HCT116 (cell line): ENCODE data around the gene CTIF. TPM values are rescaled to one million over a fixed set of nuclear protein-coding genes. Genes with fewer than 3 reads are reported as not detected.

Experiments used
- ATAC-seq: fragments of 200-7000 bp; cut with Tn5 transposase; 2 replicates; pipeline ENCODE4 v1.9.1; 2020; ENCODE audit warnings: mild to moderate bottlenecking, moderate library complexity
- BruUV-seq: library from RNA; stranded (reverse); fragments of 400-500 nt; replicated peaks from 2 replicates; lab custom pipeline; 2021; lab: Mats Ljungman, UMichigan
- CTCF ChIA-PET: fragments of 300-600 bp; sonication (Branson Sonifier 250); formaldehyde crosslinking; loops from one replicate; lab custom pipeline; 2021; ENCODE audit warnings: antibody characterized with exemption; lab: Charles Lee
- POLR2A ChIA-PET: fragments of 300-600, 350-600 bp; sonication (Branson Sonifier 250); formaldehyde crosslinking; loops from one replicate; lab custom pipeline; 2021; ENCODE audit warnings: antibody characterized with exemption; lab: Charles Lee
- RAD21 ChIA-PET, 2 experiments: fragments of 300-600 bp; sonication (Branson Sonifier 250); formaldehyde crosslinking; loops; one replicate each; lab custom pipeline; 2023; ENCODE audit warnings: low total read pairs in 2 of 2; ENCODE audit not compliant: uncharacterized antibody in 2 of 2, unreplicated experiment in 2 of 2, low non-redundant PET in 1 of 2; lab: Charles Lee
- DNase-seq: peaks from one replicate; pipeline ENCODE4 v3.0.0-alpha.2; 2010; ENCODE audit warnings: low read depth, low spot score
- H2AFZ ChIP-seq: fragments of 200-600 bp; shearing (Covaris generic), sonication (generic); 2 replicates; pipeline ENCODE4 v1.6.1; 2017; ENCODE audit warnings: low read depth, mixed run types, mixed read lengths, antibody characterized with exemption, low read length; ENCODE audit not compliant: poor library complexity, severe bottlenecking
- H3K27ac ChIP-seq: 2 replicates; pipeline ENCODE4 v1.5.1; 2012; ENCODE audit warnings: low read depth, low read length
- H3K27me3 ChIP-seq: fragments of 200-600 bp; sonication (generic); 2 replicates; pipeline ENCODE4 v1.6.1; 2016; ENCODE audit warnings: mixed run types, low read length, mixed read lengths; ENCODE audit not compliant: insufficient read depth
- H3K36me3 ChIP-seq, 2 experiments: fragments of 200-500 bp in 1 of 2; fragments of 200-600 bp in 1 of 2; sonication (Bioruptor generic) in 1 of 2; sonication (generic) in 1 of 2; 2 replicates each; pipeline versions ENCODE4 v1.5.1 to v1.6.1; 2014 to 2016; ENCODE audit warnings: low read length in 2 of 2, inconsistent platforms in 1 of 2, mixed read lengths in 1 of 2, mixed run types in 1 of 2; ENCODE audit not compliant: insufficient read depth in 2 of 2, control insufficient read depth in 1 of 2
- H3K4me1 ChIP-seq, 2 experiments: fragments of 200-600 bp in 1 of 2; sonication (generic) in 1 of 2; 2 replicates each; pipeline versions ENCODE4 v1.5.1 to v1.6.1; 2012 to 2017; ENCODE audit warnings: low read length in 2 of 2, inconsistent platforms in 1 of 2, mild to moderate bottlenecking in 1 of 2, mixed read lengths in 1 of 2, mixed run types in 1 of 2, moderate library complexity in 1 of 2; ENCODE audit not compliant: insufficient read depth in 2 of 2, control insufficient read depth in 1 of 2
- H3K4me2 ChIP-seq: fragments of 200-600 bp; sonication (generic); 2 replicates; pipeline ENCODE4 v1.6.1; 2017; ENCODE audit warnings: mixed run types, low read length, mixed read lengths
- H3K4me3 ChIP-seq, 2 experiments: fragments of 200-600 bp in 1 of 2; sonication (generic) in 1 of 2; replicated peaks in 1 of 2; 2 replicates each; pipeline ENCODE4 v1.5.1; 2011 to 2016; ENCODE audit warnings: low read length in 2 of 2, control low read depth in 1 of 2, low read depth in 1 of 2, mild to moderate bottlenecking in 1 of 2, mixed read lengths in 1 of 2, mixed run types in 1 of 2
- H3K79me2 ChIP-seq: fragments of 200-600 bp; sonication (generic); 2 replicates; pipeline ENCODE4 v1.6.1; 2017; ENCODE audit warnings: mild to moderate bottlenecking, mixed run types, low read length, moderate library complexity, mixed read lengths; ENCODE audit not compliant: insufficient read depth
- H3K9ac ChIP-seq: fragments of 200-600 bp; sonication (generic); 2 replicates; pipeline ENCODE4 v1.6.1; 2016; ENCODE audit warnings: low read length, mixed read lengths
- H3K9me2 ChIP-seq: fragments of 200-600 bp; sonication (generic), shearing (Covaris generic); 2 replicates; pipeline ENCODE4 v1.6.1; 2017; ENCODE audit warnings: mixed run types, mild to moderate bottlenecking, moderate library complexity; ENCODE audit not compliant: insufficient read depth
- H3K9me3 ChIP-seq, 2 experiments: fragments of 200-500 bp in 1 of 2; fragments of 200-600 bp in 1 of 2; sonication (Bioruptor generic) in 1 of 2; sonication (generic) in 1 of 2; 2 replicates each; pipeline ENCODE4 v1.6.1; 2014 to 2017; ENCODE audit warnings: low read length in 2 of 2, mixed read lengths in 2 of 2, inconsistent platforms in 1 of 2, low read depth in 1 of 2, mild to moderate bottlenecking in 1 of 2, mixed run types in 1 of 2, moderate library complexity in 1 of 2; ENCODE audit not compliant: control insufficient read depth in 1 of 2, insufficient read depth in 1 of 2
- H4K20me1 ChIP-seq: fragments of 200-600 bp; sonication (generic), shearing (Covaris generic); 2 replicates; pipeline ENCODE4 v1.6.1; 2017; ENCODE audit warnings: mixed run types, mild to moderate bottlenecking, moderate library complexity; ENCODE audit not compliant: insufficient read depth
- CEBPB ChIP-seq: IDR thresholded peaks from 2 replicates; pipeline ENCODE4 v1.6.1; 2012; ENCODE audit warnings: low read depth
- EGR1 ChIP-seq: IDR thresholded peaks from 2 replicates; pipeline ENCODE4 v1.6.1; 2012; ENCODE audit warnings: low read depth
- ELF1 ChIP-seq: IDR thresholded peaks from 2 replicates; pipeline ENCODE4 v1.6.1; 2012; ENCODE audit warnings: low read depth, borderline replicate concordance
- EZH2 ChIP-seq: fragments of 200-600 bp; sonication (generic); IDR thresholded peaks from 2 replicates; pipeline ENCODE4 v1.6.1; 2017; ENCODE audit warnings: antibody characterized with exemption, mixed run types
- EZH2phosphoT487 ChIP-seq: fragments of 200-600 bp; IDR thresholded peaks from 2 replicates; pipeline ENCODE4 v1.6.1; 2018; ENCODE audit warnings: antibody characterized with exemption, borderline replicate concordance
- FOSL1 ChIP-seq: IDR thresholded peaks from 2 replicates; pipeline ENCODE4 v1.6.1; 2012; ENCODE audit warnings: low read depth
- POLR2A ChIP-seq: IDR thresholded peaks from 2 replicates; pipeline ENCODE4 v1.7.0; 2011; ENCODE audit warnings: borderline replicate concordance; ENCODE audit not compliant: insufficient read depth, insufficient read length; ENCODE audit errors: extremely low read depth
- POLR2AphosphoS5 ChIP-seq: IDR thresholded peaks from 2 replicates; pipeline ENCODE4 v1.6.1; 2011; ENCODE audit warnings: mild to moderate bottlenecking, low read depth, low read length, moderate library complexity
- RAD21 ChIP-seq: IDR thresholded peaks from 2 replicates; pipeline ENCODE4 v1.6.1; 2012; ENCODE audit warnings: low read depth, mild to moderate bottlenecking
- SIN3A ChIP-seq: IDR thresholded peaks from 2 replicates; pipeline ENCODE4 v1.6.1; 2012; ENCODE audit warnings: low read depth
- TCF7L2 ChIP-seq: IDR thresholded peaks from 2 replicates; pipeline ENCODE4 v1.7.0; 2011; ENCODE audit warnings: borderline replicate concordance, inconsistent platforms; ENCODE audit not compliant: insufficient read depth, insufficient read length; ENCODE audit errors: extremely low read depth
- YY1 ChIP-seq: IDR thresholded peaks from 2 replicates; pipeline ENCODE4 v1.6.1; 2011; ENCODE audit warnings: low read length, low read depth, moderate library complexity, mild to moderate bottlenecking; ENCODE audit not compliant: insufficient replicate concordance; ENCODE audit errors: extremely low read depth
- ZFX ChIP-seq: fragments of 450-650 bp; IDR thresholded peaks from 2 replicates; pipeline ENCODE4 v1.6.1; 2017
- ZNF274 ChIP-seq: fragments of 200-500 bp; sonication (Bioruptor generic); IDR thresholded peaks from 2 replicates; pipeline ENCODE4 v1.6.1; 2014; ENCODE audit warnings: mild to moderate bottlenecking, low read depth, low read length, inconsistent platforms
- intact Hi-C: fragments of 100-400 bp; cut with micrococcal nuclease; formaldehyde crosslinking; loops from 2 replicates; pipeline ENCODE4 v1.10.0; 2022
- total RNA-seq: library from RNA; stranded (reverse); gene quantifications from one replicate; pipeline ENCODE4 v1.2.1, GENCODE V29; 2021; ENCODE audit not compliant: unreplicated experiment
- TF ChIP-seq, protein P1 (sequence below), 3 experiments: fragments of 200-600 bp in 1 of 3; sonication (generic) in 1 of 3; IDR thresholded peaks in 2 of 3; conservative IDR thresholded peaks in 1 of 3; 2 replicates each; pipeline ENCODE4 v1.5.1; 2012 to 2017; ENCODE audit warnings: low read depth in 2 of 3, low read length in 2 of 3, antibody characterized with exemption in 1 of 3, borderline replicate concordance in 1 of 3, control low read depth in 1 of 3, mild to moderate bottlenecking in 1 of 3, mixed read lengths in 1 of 3, mixed run types in 1 of 3, moderate library complexity in 1 of 3; ENCODE audit not compliant: insufficient read depth in 1 of 3
- TF ChIP-seq, protein P2 (sequence below): IDR thresholded peaks from 2 replicates; pipeline ENCODE4 v1.6.1; 2012
- TF ChIP-seq, protein P3 (sequence below): IDR thresholded peaks from 2 replicates; pipeline ENCODE4 v1.6.1; 2012
- TF ChIP-seq, protein P4 (sequence below): IDR thresholded peaks from 2 replicates; pipeline ENCODE4 v1.6.1; 2011; ENCODE audit warnings: mild to moderate bottlenecking, low read length, moderate library complexity; ENCODE audit not compliant: insufficient replicate concordance; ENCODE audit errors: extremely low read depth

CTIF gene
- total RNA-seq, 1 experiment from 2014 or later = 19.7 TPM

DNA sequence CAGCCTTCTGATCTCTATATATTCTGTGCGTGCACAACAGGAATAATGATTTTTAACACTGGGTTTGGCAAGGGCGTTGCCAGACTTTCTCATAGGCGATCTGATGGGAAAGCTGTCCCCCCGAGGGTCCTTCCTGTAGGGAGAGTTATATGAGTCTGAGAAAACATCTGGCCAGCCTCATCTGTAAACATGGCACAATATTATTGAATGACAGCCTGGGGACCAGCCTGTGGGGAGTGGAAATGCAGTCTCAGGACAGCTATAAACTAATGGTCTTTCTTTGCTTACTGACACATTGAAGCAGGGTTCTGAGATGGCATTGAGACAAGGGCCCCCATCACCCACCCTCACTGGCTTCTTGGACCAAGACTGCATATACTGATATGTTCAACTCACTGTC, 62.5 kb downstream of the CTIF start:
- no peaks in the 10 kb centered on the region for H3K79me2 ChIP-seq
- CTCF ChIA-PET = no interaction called here
- no peaks in the 10 kb centered on the region for H3K27me3 ChIP-seq
- no peak overlapping the region for H3K9ac ChIP-seq
- ATAC-seq (no peak), DNase-seq (no peak)
- no peak overlapping the region for H3K4me2 ChIP-seq
- TF ChIP-seq EGR1 (no peak), EZH2 (no peak), SIN3A (no peak), TCF7L2 (no peak), RAD21 (no peak), EZH2phosphoT487 (no peak), CEBPB (no peak), ELF1 (no peak), ZNF274 (no peak), FOSL1 (no peak), POLR2AphosphoS5 (no peak), YY1 (no peak), POLR2A (no peak), ZFX (no peak)
- TF ChIP-seq, protein P1, sequence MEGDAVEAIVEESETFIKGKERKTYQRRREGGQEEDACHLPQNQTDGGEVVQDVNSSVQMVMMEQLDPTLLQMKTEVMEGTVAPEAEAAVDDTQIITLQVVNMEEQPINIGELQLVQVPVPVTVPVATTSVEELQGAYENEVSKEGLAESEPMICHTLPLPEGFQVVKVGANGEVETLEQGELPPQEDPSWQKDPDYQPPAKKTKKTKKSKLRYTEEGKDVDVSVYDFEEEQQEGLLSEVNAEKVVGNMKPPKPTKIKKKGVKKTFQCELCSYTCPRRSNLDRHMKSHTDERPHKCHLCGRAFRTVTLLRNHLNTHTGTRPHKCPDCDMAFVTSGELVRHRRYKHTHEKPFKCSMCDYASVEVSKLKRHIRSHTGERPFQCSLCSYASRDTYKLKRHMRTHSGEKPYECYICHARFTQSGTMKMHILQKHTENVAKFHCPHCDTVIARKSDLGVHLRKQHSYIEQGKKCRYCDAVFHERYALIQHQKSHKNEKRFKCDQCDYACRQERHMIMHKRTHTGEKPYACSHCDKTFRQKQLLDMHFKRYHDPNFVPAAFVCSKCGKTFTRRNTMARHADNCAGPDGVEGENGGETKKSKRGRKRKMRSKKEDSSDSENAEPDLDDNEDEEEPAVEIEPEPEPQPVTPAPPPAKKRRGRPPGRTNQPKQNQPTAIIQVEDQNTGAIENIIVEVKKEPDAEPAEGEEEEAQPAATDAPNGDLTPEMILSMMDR (IDR thresholded peaks at IDR 0.05 in 2 of 3, conservative IDR thresholded peaks at IDR 0.05 in 1 of 3; ENCODE audit: borderline replicate concordance in 1 of 3, insufficient read depth in 1 of 3, low read depth in 2 of 3, low read length in 2 of 3) = no peak
- TF ChIP-seq, protein P2, sequence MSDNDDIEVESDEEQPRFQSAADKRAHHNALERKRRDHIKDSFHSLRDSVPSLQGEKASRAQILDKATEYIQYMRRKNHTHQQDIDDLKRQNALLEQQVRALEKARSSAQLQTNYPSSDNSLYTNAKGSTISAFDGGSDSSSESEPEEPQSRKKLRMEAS = no peak
- TF ChIP-seq, protein P3, sequence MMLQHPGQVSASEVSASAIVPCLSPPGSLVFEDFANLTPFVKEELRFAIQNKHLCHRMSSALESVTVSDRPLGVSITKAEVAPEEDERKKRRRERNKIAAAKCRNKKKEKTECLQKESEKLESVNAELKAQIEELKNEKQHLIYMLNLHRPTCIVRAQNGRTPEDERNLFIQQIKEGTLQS = no peak
- TF ChIP-seq, protein P4, sequence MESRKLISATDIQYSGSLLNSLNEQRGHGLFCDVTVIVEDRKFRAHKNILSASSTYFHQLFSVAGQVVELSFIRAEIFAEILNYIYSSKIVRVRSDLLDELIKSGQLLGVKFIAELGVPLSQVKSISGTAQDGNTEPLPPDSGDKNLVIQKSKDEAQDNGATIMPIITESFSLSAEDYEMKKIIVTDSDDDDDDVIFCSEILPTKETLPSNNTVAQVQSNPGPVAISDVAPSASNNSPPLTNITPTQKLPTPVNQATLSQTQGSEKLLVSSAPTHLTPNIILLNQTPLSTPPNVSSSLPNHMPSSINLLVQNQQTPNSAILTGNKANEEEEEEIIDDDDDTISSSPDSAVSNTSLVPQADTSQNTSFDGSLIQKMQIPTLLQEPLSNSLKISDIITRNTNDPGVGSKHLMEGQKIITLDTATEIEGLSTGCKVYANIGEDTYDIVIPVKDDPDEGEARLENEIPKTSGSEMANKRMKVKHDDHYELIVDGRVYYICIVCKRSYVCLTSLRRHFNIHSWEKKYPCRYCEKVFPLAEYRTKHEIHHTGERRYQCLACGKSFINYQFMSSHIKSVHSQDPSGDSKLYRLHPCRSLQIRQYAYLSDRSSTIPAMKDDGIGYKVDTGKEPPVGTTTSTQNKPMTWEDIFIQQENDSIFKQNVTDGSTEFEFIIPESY = no peak
- no peaks in the 10 kb centered on the region for H3K9me2 ChIP-seq
- BruUV-seq = no TSS peak
- no peak overlapping the region for H3K27ac ChIP-seq
- no peak overlapping the region for H2AFZ ChIP-seq
- H3K4me3 ChIP-seq = no peak overlapping the region
- H4K20me1 ChIP-seq = no peaks in the 10 kb centered on the region
- intact Hi-C loops = no loop called here
- H3K4me1 ChIP-seq = no peaks in the 10 kb centered on the region; a peak in 1 of 4 replicates
- RAD21 ChIA-PET = no interaction called here
- H3K36me3 ChIP-seq = no peaks in the 10 kb centered on the region
- POLR2A ChIA-PET = no interaction called here
- H3K9me3 ChIP-seq = no peaks in the 10 kb centered on the region
